Tibial artery (tissue), 4 donors: ENCODE results near the gene LEMD1.
"Not testable (repeated sequence)": the region's sequence is repeated elsewhere in the genome, so short reads cannot be mapped to it uniquely, and the experiment has no call there.

Experiments used
- DNase-seq, 2 donors: peaks; one replicate each; pipeline ENCODE4 v3.0.0-alpha.2; 2019
- H3K27ac ChIP-seq, 2 donors: fragments of 200-600 bp; sonication (generic) in 1 of 2; 1 replicate in 1 of 2; 2 replicates in 1 of 2; pipeline ENCODE4 v1.5.1; 2018 to 2019; ENCODE audit warnings: mild to moderate bottlenecking in 1 of 2
- H3K27me3 ChIP-seq, 2 donors: fragments of 200-600 bp; sonication (generic) in 1 of 2; one replicate each; pipeline versions ENCODE4 v1.5.1 to v1.6.0; 2016 to 2019
- H3K36me3 ChIP-seq, 3 donors: fragments of 200-600 bp; sonication (generic) in 2 of 3; one replicate each; pipeline ENCODE4 v1.5.1; 2016 to 2019; ENCODE audit warnings: mild to moderate bottlenecking in 2 of 3
- H3K4me1 ChIP-seq, 4 donors: fragments of 200-600 bp; sonication (generic) in 2 of 4; 1 replicate in 3 of 4; 2 replicates in 1 of 4; pipeline ENCODE4 v1.5.1; 2016 to 2019
- H3K4me3 ChIP-seq, 2 donors: fragments of 200-600 bp; sonication (generic) in 1 of 2; 1 replicate in 1 of 2; 2 replicates in 1 of 2; pipeline ENCODE4 v1.5.1; 2018 to 2019; ENCODE audit warnings: mild to moderate bottlenecking in 2 of 2
- H3K9me3 ChIP-seq, 3 donors: fragments of 200-600 bp; sonication (generic) in 1 of 3; one replicate each; pipeline ENCODE4 v1.5.1; 2016 to 2019
- intact Hi-C: fragments of 100-400 bp; cut with DNase I; formaldehyde crosslinking; loops from one replicate; pipeline ENCODE4 v1.15.0; 2023; ENCODE audit warnings: low total_unique reads
- TF ChIP-seq, protein P1 (sequence below), 2 experiments: fragments of 200-600 bp in 1 of 2; fragments of 450-650 bp in 1 of 2; IDR thresholded peaks; one replicate each; pipeline ENCODE4 v1.5.1; 2017 to 2019; ENCODE audit warnings: antibody characterized with exemption in 2 of 2, mild to moderate bottlenecking in 1 of 2, moderate library complexity in 1 of 2

LEMD1 gene

DNA sequence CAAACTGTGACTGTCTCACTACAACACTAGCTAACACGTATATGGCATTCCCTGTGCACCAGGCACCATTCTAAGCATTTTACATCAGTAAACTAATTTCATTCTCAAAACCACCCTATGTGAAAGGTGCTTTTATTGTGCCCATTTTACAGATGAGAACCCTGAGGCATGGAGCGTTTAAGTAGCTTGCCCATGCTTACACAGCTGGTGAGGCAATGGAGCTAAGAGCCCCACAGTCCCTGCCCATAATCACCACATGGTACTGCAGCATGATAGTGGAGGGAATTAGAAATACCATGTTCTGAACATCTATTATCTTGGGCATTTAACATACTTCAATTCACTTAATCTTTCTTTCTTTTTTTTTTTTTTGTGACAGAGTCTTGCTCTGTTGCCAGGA is 34.0 kb downstream of the LEMD1 start:
- Histone ChIP-seq H3K27ac (no peak overlapping the region), H3K4me1 (no peaks in the 10 kb centered on the region), H3K9me3 (no peaks in the 10 kb centered on the region), H3K36me3 (no peaks in the 10 kb centered on the region), H3K27me3 (peaks cover 0 to 19% of the 10 kb centered on the region in 2 donors), H3K4me3 (no peak overlapping the region)
- intact Hi-C loops = no loop called here
- TF ChIP-seq, protein P1, sequence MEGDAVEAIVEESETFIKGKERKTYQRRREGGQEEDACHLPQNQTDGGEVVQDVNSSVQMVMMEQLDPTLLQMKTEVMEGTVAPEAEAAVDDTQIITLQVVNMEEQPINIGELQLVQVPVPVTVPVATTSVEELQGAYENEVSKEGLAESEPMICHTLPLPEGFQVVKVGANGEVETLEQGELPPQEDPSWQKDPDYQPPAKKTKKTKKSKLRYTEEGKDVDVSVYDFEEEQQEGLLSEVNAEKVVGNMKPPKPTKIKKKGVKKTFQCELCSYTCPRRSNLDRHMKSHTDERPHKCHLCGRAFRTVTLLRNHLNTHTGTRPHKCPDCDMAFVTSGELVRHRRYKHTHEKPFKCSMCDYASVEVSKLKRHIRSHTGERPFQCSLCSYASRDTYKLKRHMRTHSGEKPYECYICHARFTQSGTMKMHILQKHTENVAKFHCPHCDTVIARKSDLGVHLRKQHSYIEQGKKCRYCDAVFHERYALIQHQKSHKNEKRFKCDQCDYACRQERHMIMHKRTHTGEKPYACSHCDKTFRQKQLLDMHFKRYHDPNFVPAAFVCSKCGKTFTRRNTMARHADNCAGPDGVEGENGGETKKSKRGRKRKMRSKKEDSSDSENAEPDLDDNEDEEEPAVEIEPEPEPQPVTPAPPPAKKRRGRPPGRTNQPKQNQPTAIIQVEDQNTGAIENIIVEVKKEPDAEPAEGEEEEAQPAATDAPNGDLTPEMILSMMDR (IDR thresholded peaks at IDR 0.05) = no peak
- no peak for DNase-seq

DNA sequence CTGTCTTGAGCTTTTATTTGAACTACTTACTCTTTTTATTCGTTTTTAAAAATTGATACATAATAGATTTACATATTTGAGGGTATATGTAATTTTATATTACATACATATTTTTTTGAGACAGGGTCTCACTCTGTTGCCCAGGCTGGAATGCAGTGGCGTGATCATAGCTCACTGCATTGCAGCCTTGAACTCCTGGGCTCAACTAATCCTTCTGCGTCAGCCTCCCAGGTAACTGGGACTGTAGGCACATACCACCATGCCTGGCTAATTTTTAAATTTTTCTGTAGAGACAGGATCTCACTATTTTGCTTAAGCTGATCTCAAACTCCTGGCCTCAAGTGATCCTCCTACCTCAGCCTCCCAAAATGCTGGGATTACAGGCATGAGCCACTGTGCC is 38.9 kb downstream of the LEMD1 start:
- H3K36me3 ChIP-seq, H3K4me1 ChIP-seq, intact Hi-C loops, H3K27me3 ChIP-seq, DNase-seq, H3K4me3 ChIP-seq, H3K9me3 ChIP-seq, H3K27ac ChIP-seq: not testable (repeated sequence)

DNA sequence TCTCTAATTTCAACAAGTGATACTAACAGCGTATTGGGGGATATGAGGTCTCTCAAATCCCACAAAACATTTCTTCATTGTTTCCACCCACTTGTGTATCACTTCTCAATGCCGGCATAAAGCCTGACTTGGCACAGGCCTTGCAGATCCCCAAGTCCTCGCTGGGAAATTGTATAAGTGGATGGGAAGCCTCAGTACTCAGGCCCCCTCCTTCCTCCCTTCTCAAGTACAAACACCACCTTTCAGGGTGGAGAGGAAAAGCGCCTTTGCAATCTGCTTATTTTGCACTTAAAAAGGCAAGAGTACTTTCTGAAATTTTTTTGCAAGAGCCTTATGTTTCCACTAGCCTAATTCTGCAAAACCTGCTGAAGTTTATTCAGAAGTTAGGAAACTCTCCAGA is 39.3 kb downstream of the LEMD1 start:
- no peak for DNase-seq
- Histone ChIP-seq H3K27me3 (peaks cover 0 to 2% of the 10 kb centered on the region in 2 donors), H3K9me3 (no peaks in the 10 kb centered on the region), H3K27ac (no peak overlapping the region), H3K4me3 (no peak overlapping the region), H3K4me1 (no peaks in the 10 kb centered on the region), H3K36me3 (no peaks in the 10 kb centered on the region)
- intact Hi-C loops = no loop called here
- TF ChIP-seq, protein P1 (IDR thresholded peaks at IDR 0.05) = no peak

DNA sequence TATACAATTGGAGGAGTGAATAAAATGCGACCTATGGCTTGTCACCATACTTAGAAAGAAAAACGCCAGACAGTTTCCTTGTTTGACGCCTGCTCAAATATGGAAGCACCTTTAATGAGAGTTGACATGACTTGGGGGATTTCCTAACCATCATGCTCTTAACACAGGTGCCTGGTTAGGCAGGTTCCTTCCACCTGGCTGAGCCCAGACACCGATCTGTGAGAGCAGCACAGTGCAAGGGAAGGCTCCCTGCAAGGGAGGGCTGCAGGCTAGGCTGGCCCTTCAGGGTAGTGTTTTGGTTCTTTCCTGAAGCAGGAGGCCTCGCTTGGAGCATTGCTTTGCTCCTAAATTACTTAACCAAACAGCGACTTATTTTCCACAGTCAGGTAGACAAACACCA is 40.6 kb downstream of the LEMD1 start:
- TF ChIP-seq, protein P1 (IDR thresholded peaks at IDR 0.05) = no peak
- no peak overlapping the region for H3K27ac ChIP-seq

DNA sequence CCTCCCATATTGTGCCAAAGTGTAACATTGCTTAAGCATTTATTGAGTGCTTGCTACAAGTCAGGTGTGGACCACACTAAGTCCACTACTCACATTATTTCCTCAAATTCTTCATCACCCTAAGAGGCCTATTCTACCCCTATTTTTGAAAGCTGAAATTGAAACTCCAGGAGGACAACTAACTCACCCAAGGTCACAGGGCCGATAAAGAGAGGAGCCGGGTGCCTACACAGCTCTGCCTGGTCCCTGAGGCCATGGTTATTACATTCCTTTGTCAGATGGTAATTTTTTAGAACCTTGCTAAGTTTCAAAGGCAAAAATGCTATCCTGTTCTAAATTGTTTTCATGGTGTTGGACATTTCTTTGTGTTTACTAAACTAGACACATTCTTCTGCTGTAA is 41.0 kb downstream of the LEMD1 start:
- Histone ChIP-seq H3K36me3 (no peaks in the 10 kb centered on the region), H3K4me3 (no peak overlapping the region), H3K4me1 (peaks cover 0 to 4% (median 0%) of the 10 kb centered on the region in 4 donors), H3K9me3 (no peaks in the 10 kb centered on the region), H3K27me3 (peaks cover 0 to 2% of the 10 kb centered on the region in 2 donors), H3K27ac (no peak overlapping the region)
- intact Hi-C loops = no loop called here
- TF ChIP-seq, protein P1 (IDR thresholded peaks at IDR 0.05) = no peak
- no peak for DNase-seq

More for the DNA sequence above, 40.6 kb downstream of the LEMD1 start:
- intact Hi-C loops = no loop called here
- Histone ChIP-seq H3K36me3 (no peaks in the 10 kb centered on the region), H3K4me3 (no peak overlapping the region), H3K4me1 (peaks cover 0 to under 1% (median 0%) of the 10 kb centered on the region in 4 donors), H3K27me3 (peaks cover 0 to 2% of the 10 kb centered on the region in 2 donors), H3K9me3 (no peaks in the 10 kb centered on the region)
- DNase-seq = no peak

DNA sequence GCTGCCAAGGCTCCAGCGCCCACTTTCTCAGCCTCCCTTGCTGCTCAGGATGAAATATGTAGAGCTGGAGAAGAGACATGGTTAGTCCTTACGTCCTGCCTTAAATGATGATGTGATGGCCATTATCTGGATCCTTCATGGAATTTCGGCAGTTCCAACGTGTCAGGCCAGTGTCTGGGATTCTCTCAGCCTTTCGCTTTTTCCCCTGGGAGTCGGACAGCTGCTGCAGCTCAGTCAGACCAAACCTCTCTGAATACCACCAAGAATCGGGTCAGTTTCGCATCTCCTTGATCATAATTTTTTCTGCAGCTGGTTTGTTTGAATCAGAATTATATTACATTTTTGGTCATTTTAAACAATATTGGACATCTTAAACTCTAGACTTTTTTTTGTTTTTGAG is 42.8 kb downstream of the LEMD1 start:
- Histone ChIP-seq H3K4me3 (no peak overlapping the region), H3K9me3 (no peaks in the 10 kb centered on the region), H3K27ac (no peak overlapping the region), H3K36me3 (no peaks in the 10 kb centered on the region), H3K4me1 (peaks cover 0 to 15% (median 12%) of the 10 kb centered on the region in 4 donors), H3K27me3 (peaks cover 0 to 2% of the 10 kb centered on the region in 2 donors)
- TF ChIP-seq, protein P1 (IDR thresholded peaks at IDR 0.05) = no peak
- no peak for DNase-seq
- intact Hi-C loops = no loop called here
